G401.6 (cell line): Measurements from ENCODE around the gene WNT11.

Experiments
- FAIRE-seq: peaks from 2 replicates; lab custom pipeline; 2012; peaks lifted over from hg19 to GRCh38; lab: Jason Lieb, UNC

Gene WNT11

DNA sequence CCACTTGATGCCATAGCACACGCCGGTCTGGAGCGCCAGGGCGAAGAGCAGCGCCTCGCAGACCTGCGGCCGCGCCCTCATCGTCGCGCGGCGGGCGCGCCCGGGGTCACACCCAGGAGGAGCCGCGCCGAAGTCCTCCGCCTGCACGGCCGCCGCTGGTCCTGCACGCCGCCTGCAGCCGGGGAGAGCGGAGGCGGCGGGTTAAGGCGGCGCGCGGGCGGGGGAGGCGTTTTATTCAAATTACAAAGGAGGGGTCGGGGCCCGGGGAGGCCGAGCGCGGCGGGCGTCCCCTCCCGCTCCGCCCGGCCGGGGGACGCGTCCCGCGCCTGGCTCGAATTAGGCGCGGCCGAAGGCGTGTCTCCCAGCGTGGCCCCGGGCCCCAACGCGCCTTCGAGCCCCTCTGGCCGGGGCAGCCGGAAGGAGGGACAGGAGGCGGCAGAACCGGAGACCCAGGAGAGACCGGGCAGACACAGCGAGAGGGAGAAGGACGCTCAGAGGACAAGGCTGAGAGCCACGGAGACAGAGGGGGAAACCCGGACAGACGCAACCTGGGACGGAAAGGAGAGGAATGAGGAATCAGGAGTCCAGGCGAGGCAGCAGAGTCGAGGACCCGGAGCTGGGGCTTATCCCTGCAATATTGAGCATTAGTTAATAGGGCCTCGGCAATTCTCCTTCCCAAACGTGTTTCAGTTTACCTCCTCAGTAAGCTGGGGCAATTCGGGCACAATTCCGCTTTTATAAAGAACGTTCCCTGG lies at the start of gene WNT11:
Gene WNT11 (minus strand): TSS at position 176 of the 755 bp plus-strand sequence. CDS start 95 bp downstream, at position 81.
- FAIRE-seq, result no peak

- no peak for FAIRE-seq
These were observed 47.1 kb upstream of the WNT11 start for GRCh38 chr11:76253416-76253815.

- FAIRE-seq, result no peak
These were observed 46.3 kb upstream of the WNT11 start for GRCh38 chr11:76252631-76253070.

GRCh38 chr11:76251576-76251975 lies 45.3 kb upstream of the WNT11 start:
- no peak for FAIRE-seq

GRCh38 chr11:76251226-76251575 lies 44.9 kb upstream of the WNT11 start:
- no peak for FAIRE-seq

DNA sequence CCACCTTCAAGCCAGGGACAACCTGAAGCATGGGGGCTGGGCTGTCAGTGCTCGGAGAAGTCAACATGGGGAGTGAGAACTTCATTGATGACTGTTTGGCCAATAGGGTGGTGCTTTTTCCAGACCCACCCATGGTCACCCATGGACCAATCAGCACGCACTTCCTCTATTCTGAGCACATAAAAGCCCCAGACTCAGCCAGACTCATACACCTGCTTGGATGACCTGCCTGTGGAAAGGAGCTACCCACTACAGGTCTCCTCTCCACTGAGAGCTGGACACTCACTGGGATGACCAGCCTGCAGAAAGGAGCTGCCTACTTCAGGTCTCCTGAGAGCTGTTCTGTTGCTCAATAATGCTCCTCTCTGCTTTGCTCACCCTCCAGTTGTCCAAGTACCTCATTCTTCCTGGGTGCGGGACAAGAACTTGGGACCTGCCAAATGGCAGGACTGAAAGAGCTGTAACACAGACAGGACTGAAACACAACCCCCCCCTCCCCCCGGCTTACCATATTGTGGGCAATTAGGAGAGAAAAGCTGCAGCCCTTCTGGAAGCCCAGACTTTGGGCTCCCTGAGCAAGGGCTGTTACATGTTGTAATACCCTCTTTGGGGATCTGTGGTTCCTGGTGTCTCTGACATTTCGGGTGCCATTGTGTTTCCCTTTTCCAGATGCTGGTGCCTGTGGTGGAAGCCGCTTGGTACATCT lies 44.4 kb upstream of the WNT11 start:
- FAIRE-seq, result no peak

DNA sequence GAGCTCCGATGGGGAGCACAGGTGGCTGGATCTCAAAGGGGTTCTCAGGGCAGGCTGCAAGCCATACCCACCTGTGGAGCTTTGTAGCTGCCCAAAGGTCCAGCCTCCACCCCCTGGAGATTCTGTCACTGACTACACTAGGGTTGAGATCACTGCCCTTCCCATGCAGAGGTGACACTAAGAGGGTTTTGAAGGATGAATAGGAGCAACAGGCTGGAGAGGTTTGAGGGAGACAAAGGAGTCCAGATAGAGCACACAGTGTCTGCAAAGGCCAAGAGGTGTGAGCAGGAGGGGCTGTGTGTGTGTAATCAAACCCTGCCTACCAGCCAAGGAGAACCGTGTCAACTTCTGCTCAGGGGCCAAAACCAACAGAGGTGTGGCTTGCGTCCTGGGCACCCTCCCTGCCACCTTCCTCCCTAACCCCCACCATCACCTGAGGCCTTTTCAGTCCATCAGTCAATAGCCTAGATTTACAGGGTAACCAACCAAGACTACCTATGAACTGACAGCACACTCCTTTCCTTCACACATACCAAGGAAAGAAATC lies 43.0 kb upstream of the WNT11 start:
- no peak for FAIRE-seq

- FAIRE-seq, result no peak
These were observed 41.9 kb upstream of the WNT11 start for GRCh38 chr11:76248210-76248609.

- no peak for FAIRE-seq
These were observed 40.8 kb upstream of the WNT11 start for GRCh38 chr11:76247091-76247490.

GRCh38 chr11:76246271-76246933 lies 40.1 kb upstream of the WNT11 start:
- no peak for FAIRE-seq

- FAIRE-seq, result no peak
These were observed 39.4 kb upstream of the WNT11 start for GRCh38 chr11:76245720-76246119.

GRCh38 chr11:76244316-76244851 lies 38.1 kb upstream of the WNT11 start:
- no peak for FAIRE-seq

DNA sequence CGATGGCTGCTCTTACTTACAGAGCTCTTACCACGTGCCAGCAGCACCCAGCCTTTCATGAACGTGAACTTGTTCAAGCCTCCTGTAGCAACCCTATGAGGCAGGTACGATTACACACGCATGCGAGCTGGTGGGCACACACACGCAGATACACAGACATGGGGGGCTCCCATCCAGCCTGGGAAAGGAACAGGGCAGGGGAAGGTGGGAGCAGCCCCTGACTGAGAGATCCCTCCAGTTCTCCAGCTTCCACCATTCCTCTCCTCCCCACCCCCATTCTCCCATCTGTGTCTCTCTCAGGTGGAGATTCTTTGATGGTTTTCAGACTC lies 37.6 kb upstream of the WNT11 start:
- FAIRE-seq, result no peak

- no peak for FAIRE-seq
These were observed 37.1 kb upstream of the WNT11 start for GRCh38 chr11:76243193-76243956.

GRCh38 chr11:76242004-76242779 lies 35.9 kb upstream of the WNT11 start:
- FAIRE-seq, result no peak

DNA sequence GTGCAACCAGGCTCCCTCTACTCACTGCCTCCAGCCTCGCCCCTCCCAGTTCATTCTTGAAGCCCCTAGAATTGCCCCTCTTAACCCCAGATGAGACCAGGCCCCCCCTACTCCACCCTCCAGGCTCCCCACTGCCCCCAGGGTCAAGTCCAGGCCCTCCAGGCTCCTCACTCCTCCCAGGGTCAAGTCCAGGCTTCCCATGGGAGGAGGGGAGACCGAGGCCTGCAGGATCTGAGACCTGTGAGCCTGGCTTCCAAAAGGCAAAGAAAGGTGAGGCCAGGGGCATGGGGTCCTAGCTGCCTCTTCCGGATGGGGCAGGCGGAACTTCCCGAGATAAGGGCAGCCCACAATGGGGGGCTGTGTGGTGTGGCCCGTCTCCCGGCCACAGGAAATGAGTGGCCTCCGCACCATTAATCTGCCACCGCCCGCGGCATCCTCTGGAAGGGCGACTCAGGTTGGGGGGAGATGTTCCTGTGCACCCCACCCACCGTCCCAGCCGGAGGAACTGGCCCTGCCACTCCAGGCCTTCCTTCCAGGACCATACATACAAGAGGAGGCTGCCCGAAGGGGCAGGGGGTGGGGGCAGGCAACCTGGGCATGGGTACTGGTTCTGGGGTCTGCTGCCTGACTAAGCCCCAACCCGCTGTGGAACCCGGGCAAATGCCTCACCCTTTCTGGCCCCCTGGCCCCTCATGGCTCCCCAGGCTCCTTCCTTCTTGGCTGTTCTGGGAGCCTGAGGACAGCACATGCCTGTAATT lies 35.1 kb upstream of the WNT11 start:
- no peak for FAIRE-seq

DNA sequence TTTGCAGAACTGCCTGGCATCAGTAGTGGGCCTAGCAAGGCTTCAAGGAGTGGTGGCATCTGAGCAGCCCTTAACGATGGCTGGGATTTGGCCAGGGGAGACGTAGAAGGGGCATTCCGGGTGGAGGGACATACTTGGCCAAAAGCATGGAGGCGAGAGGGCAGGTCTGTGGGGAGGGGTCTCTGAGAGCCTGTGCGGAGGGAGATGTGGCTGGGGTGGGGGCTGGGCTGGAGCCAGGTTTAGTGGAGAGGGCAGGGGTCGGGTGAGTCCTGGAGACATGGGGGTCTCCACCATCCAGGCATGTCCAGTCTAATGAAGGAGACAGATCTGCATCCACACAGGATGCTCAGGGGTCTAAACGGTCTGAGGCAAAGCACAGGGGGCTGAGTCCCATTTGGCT lies 34.4 kb upstream of the WNT11 start:
- no peak for FAIRE-seq

DNA sequence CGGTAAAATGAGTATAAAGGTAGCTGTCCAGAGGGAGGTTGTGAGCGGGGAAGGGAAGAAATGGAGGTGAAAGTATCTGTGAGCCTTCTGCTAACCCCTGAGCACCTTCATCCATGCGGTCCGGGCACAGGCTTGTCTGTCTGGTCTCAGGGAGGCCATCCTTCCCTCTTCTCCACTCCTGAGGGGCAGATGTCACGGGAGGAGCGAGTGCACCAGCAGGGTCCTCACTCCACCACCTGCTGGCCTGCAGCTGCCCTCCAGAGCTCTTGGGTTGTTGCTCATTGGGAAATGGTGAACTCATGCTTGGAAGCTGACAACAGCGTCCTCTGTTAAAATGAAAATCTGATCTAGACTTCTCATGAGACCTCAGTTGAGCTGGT lies 33.8 kb upstream of the WNT11 start:
- FAIRE-seq, result no peak

DNA sequence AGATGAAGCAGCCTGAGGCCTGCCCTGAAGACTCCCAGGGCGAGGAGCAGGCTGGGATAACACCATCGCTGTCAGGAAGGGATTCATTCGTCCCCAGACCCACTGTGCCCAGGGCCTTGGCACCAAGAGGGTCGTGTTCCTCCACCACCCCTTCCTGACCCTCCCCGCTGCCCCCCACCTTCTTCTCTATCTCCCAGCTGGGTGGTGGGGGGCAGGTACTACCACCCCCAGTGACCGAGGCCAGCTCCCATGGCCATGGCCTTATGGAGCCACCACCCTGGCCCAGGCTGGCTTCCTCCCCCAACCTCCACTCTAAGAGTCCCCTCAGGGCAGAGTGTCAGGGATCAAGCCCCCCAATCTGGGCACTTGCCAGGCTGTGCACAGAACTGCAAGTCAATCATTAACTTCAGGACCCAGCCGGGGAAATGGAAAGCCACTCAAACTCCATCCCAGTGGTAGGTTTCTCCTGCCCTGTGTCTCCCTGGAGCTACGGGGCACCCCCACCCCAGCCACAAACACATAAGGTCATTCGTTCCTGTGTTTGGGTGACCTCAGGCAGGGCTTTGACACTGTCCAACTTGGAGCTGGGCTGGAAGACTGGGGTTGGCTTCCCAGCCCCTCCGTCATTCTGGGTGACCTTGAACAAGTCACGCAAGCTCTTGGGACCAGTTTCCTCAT lies 33.3 kb upstream of the WNT11 start:
- no peak for FAIRE-seq

- no peak for FAIRE-seq
These were observed 32.2 kb upstream of the WNT11 start for GRCh38 chr11:76238551-76238950.
